ENCODE results near the gene IL4R. TPM values are rescaled to one million over a fixed set of nuclear protein-coding genes. Genes with fewer than 3 reads are reported as not detected.

IL4R gene
- total and polyA plus RNA-seq, 2 of the 8 experiments (the other 6 are each of a cell fraction or from before 2014, with no cell fraction given) = 29.1 to 29.4 TPM

DNA sequence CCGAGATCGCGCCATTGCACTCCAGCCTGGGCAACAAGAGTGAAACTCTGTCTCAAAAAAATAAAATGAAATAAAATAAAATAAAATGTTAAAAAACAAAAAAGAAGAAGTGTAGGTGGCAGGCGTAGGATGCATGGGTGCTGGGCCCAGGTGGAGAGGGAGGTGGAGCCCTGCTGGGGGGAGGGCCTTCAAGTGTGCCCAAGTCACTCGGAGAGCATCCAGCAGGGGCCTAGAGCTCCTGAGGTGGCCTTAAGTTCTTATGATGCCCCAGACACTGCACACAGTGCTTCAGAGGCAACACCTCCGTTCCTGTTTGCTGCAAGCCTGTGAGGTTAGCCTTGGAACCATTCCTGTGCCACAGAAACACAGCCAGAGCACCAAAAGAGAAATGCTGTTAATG, 23.2 kb downstream of the IL4R start:
- no peak for FAIRE-seq
- POLR2A ChIA-PET (ENCODE audit: partially characterized antibody) = no interaction called here
- TF ChIP-seq CBX8 (IDR thresholded peaks at IDR 0.05; ENCODE audit: borderline replicate concordance, low read depth, low read length) = no peak
- TF ChIP-seq SIX5 (IDR thresholded peaks at IDR 0.05; ENCODE audit: low read depth, low read length) = no peak
- TF ChIP-seq CHD2 (IDR thresholded peaks at IDR 0.05; ENCODE audit: low read length) = no peak
- no peak for TF ChIP-seq FOSL1 (IDR thresholded peaks at IDR 0.05; ENCODE audit: insufficient read depth, low read depth, low read length)
- TF ChIP-seq GABPA (IDR thresholded peaks at IDR 0.05; ENCODE audit: borderline replicate concordance, insufficient read depth, low read length) = no peak

More for the DNA sequence above, 23.2 kb downstream of the IL4R start:
- no peak overlapping the region for H3K23ac ChIP-seq (ENCODE audit: insufficient read length)
- peaks cover 5% of the 10 kb centered on the region for H3K79me1 ChIP-seq (ENCODE audit: low read depth, low read length)
- 91% methylated on average over 6 of the region's 6 CpGs; no CpG with 5 or more reads in 1 of the 2 experiments for WGBS, 2 experiments (ENCODE audit: extremely low coverage in 1 of 2, insufficient coverage in 1 of 2, insufficient read length in 1 of 2, insufficient replicate concordance in 2 of 2, low coverage in 1 of 2, low lambda C conversion rate in 2 of 2, missing lambda C conversion rate in 1 of 2)
- peaks cover 0 to 2% of the 10 kb centered on the region in 2 experiments; a peak in 1 of 4 replicates for H3K9me3 ChIP-seq (ENCODE audit: insufficient read depth in 2 of 2, low read depth in 1 of 2, low read length in 1 of 2)
- no peak overlapping the region for H2BK20ac ChIP-seq (ENCODE audit: low read length)
- no peak overlapping the region for H2AK5ac ChIP-seq (ENCODE audit: low read depth, low read length)
- no peak overlapping the region for H3K56ac ChIP-seq (replicated peaks; ENCODE audit: insufficient read length, low read depth, low read length)
- no peak overlapping the region for H2BK15ac ChIP-seq (ENCODE audit: low read length)
- H4K8ac ChIP-seq (ENCODE audit: extremely low read depth, insufficient read depth, low read length) = no peak overlapping the region
- no peak overlapping the region for H4K91ac ChIP-seq (replicated peaks; ENCODE audit: insufficient read length, low read length)
- no peak overlapping the region for H3K4me3 ChIP-seq (ENCODE audit: extremely low read depth in 1 of 4, insufficient read depth in 2 of 4, low read depth in 3 of 4, low read length in 4 of 4)
- H4K5ac ChIP-seq (ENCODE audit: insufficient read length, low read depth, low read length) = no peak overlapping the region
- H3K4me2 ChIP-seq (ENCODE audit: insufficient read depth in 1 of 2, low read depth in 2 of 2, low read length in 2 of 2) = no peak overlapping the region
- no peaks in the 10 kb centered on the region for H3K27me3 ChIP-seq (replicated peaks in 1 of 4; ENCODE audit: control insufficient read depth in 3 of 4, extremely low read depth in 1 of 4, insufficient read depth in 3 of 4, low read length in 3 of 4)
- H3K79me2 ChIP-seq (ENCODE audit: control insufficient read depth in 1 of 2, insufficient read depth in 2 of 2, low read length in 2 of 2) = peaks cover 0 to 6% of the 10 kb centered on the region in 2 experiments; a peak in 1 of 4 replicates
- H3K27ac ChIP-seq (ENCODE audit: low read depth, low read length) = no peak overlapping the region
- H3K18ac ChIP-seq (ENCODE audit: extremely low read depth, low read length) = no peak overlapping the region
- H3K4ac ChIP-seq (replicated peaks; ENCODE audit: insufficient read length, low read depth, low read length) = no peak overlapping the region
- CTCF ChIA-PET (ENCODE audit: partially characterized antibody) = interaction anchor here (1.3 to 1.4 kb wide), 2 partner anchors 31 to 101 kb away, joined by 3 to 4 read pairs; no protein-coding TSS in a partner anchor
- no peaks in the 10 kb centered on the region; the same call in 1 of the 2 replicates for H3K23me2 ChIP-seq (ENCODE audit: low read depth, low read length)
- no peak overlapping the region for H2BK12ac ChIP-seq (ENCODE audit: low read depth, low read length)
- DNase-seq (ENCODE audit: low read depth in 1 of 2, low spot score in 2 of 2) = no peak
- H3K36me3 ChIP-seq (ENCODE audit: control insufficient read depth in 2 of 4, insufficient read depth in 4 of 4, low read length in 3 of 4) = peaks cover 0 to 3% (median 1%) of the 10 kb centered on the region in 4 experiments; a peak in 3 of 8 replicates
- H2AFZ ChIP-seq (ENCODE audit: low read length) = no peak overlapping the region
- H3K14ac ChIP-seq (ENCODE audit: insufficient read length) = no peak overlapping the region
- H3K9ac ChIP-seq (replicated peaks in 1 of 4; ENCODE audit: extremely low read depth in 1 of 4, low read depth in 3 of 4, low read length in 3 of 4) = no peak overlapping the region
- H2BK5ac ChIP-seq (ENCODE audit: low read depth, low read length) = no peak overlapping the region
- peaks cover 0 to 1% of the 10 kb centered on the region in 2 experiments for H4K20me1 ChIP-seq (replicated peaks in 1 of 2; ENCODE audit: control insufficient read depth in 1 of 2, insufficient read depth in 2 of 2, low read length in 2 of 2)
- no peak overlapping the region for H2BK120ac ChIP-seq (replicated peaks; ENCODE audit: low read depth, low read length)
- peaks cover 0 to 3% (median 0%) of the 10 kb centered on the region in 4 experiments; a peak in 2 of 7 replicates for H3K4me1 ChIP-seq (replicated peaks in 1 of 4; ENCODE audit: control insufficient read depth in 3 of 4, insufficient read depth in 4 of 4, low read length in 3 of 4)

Data from H1 (cell line).